Left lung (tissue), 10 donors: Measurements from ENCODE around the gene RASGRF2. TPM values are rescaled to one million over a fixed set of nuclear protein-coding genes. Genes with fewer than 3 reads are reported as not detected.

Source experiments
- ATAC-seq: fragments of 200-7000 bp; cut with Tn5 transposase; one replicate; pipeline ENCODE4 v1.9.1; 2020; ENCODE audit warnings: moderate library complexity
- DNase-seq, 4 donors: peaks; one replicate each; pipeline ENCODE4 v3.0.0-alpha.2; 2013 to 2020
- H3K27ac ChIP-seq, 2 donors: fragments of 200-600 bp; sonication (generic) in 1 of 2; one replicate each; pipeline versions ENCODE4 v1.5.0 to v1.8.0; 2020 to 2021
- H3K27me3 ChIP-seq, 2 donors: fragments of 200-600 bp; sonication (generic) in 1 of 2; one replicate each; pipeline versions ENCODE4 v1.5.0 to v1.8.0; 2020 to 2021
- H3K36me3 ChIP-seq, 2 donors: fragments of 200-600 bp; sonication (generic) in 1 of 2; one replicate each; pipeline versions ENCODE4 v1.5.0 to v1.8.0; 2020 to 2021
- H3K4me1 ChIP-seq, 2 donors: fragments of 200-600 bp; one replicate each; pipeline ENCODE4 v1.8.0; 2021
- H3K4me3 ChIP-seq, 2 donors: fragments of 200-600 bp; sonication (generic) in 1 of 2; one replicate each; pipeline versions ENCODE4 v1.5.0 to v1.8.0; 2020 to 2021; ENCODE audit warnings: mild to moderate bottlenecking in 1 of 2
- H3K9me3 ChIP-seq, 2 donors: fragments of 200-600 bp; sonication (generic) in 1 of 2; one replicate each; pipeline versions ENCODE4 v1.5.0 to v1.8.0; 2020 to 2021
- intact Hi-C, 2 donors: fragments of 100-400 bp; cut with DNase I; formaldehyde crosslinking; loops; one replicate each; pipeline versions ENCODE4 v1.11.2 to v1.14.2; 2022
- polyA plus RNA-seq, 6 donors: library from polyadenylated mRNA; unstranded; fragments of 120-200 nt; gene quantifications; one replicate each; pipeline ENCODE4 v1.2.1, GENCODE V29; 2013; ENCODE audit not compliant: insufficient read length in 6 of 6
- total RNA-seq, 2 donors: library from RNA; stranded (reverse); fragmentation: NEBNext Ultra II Directional; extraction: Animal tissue kit (Norgen Biotek cat#: 25700); gene quantifications; one replicate each; pipeline ENCODE4 v1.2.1, GENCODE V29; 2021
- TF ChIP-seq, protein P1 (sequence below), 2 donors: fragments of 200-600 bp; sonication (generic) in 1 of 2; IDR thresholded peaks; one replicate each; pipeline versions ENCODE4 v1.5.0 to v1.8.0; 2021; ENCODE audit warnings: antibody characterized with exemption in 2 of 2
- donor health status: DM: no; HTN: yes; CAD: no.
- donor health status: DM: no; HTN: no; CAD: no.

Gene RASGRF2
- total and polyA plus RNA-seq, 8 donors: 1.3 to 7.5 (median 2.8) TPM

GRCh38 chr5:80990971-80991370, 30.8 kb downstream of the RASGRF2 start:
- Histone ChIP-seq H3K27me3 (no peaks in the 10 kb centered on the region), H3K4me3 (no peak overlapping the region), H3K9me3 (no peaks in the 10 kb centered on the region), H3K36me3 (no peaks in the 10 kb centered on the region), H3K4me1 (peaks cover 0 to 3% of the 10 kb centered on the region in 2 donors), H3K27ac (no peak overlapping the region)
- intact Hi-C loops: no loop called here
- TF ChIP-seq, protein P1, sequence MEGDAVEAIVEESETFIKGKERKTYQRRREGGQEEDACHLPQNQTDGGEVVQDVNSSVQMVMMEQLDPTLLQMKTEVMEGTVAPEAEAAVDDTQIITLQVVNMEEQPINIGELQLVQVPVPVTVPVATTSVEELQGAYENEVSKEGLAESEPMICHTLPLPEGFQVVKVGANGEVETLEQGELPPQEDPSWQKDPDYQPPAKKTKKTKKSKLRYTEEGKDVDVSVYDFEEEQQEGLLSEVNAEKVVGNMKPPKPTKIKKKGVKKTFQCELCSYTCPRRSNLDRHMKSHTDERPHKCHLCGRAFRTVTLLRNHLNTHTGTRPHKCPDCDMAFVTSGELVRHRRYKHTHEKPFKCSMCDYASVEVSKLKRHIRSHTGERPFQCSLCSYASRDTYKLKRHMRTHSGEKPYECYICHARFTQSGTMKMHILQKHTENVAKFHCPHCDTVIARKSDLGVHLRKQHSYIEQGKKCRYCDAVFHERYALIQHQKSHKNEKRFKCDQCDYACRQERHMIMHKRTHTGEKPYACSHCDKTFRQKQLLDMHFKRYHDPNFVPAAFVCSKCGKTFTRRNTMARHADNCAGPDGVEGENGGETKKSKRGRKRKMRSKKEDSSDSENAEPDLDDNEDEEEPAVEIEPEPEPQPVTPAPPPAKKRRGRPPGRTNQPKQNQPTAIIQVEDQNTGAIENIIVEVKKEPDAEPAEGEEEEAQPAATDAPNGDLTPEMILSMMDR (IDR thresholded peaks at IDR 0.05): no peak
- DNase-seq (no peak), ATAC-seq (no peak)

DNA sequence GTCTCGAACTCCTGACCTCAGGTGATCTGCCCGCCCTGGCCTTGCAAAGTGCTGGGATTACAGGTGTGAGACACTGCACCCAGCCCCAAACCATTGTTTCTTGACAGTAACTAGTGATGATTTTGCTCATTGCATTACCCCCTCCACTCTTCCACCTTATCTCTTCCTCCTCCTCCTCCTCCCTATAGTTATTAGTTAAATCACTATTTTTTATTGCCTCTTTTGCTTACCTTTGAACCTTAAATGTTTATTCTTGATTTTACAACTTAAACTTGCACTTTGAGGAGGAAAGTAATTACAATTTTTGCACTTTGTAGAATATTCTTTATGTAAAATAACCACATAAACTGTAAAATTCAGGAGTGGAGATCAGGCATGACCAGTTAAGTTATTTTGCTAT, 35.7 kb downstream of the RASGRF2 start:
- H3K4me1 ChIP-seq: no peaks in the 10 kb centered on the region
- no peaks in the 10 kb centered on the region for H3K9me3 ChIP-seq
- TF ChIP-seq, protein P1 (IDR thresholded peaks at IDR 0.05): no peak
- intact Hi-C loops: no loop called here
- no peaks in the 10 kb centered on the region for H3K36me3 ChIP-seq
- ATAC-seq (no peak), DNase-seq (no peak)
- H3K4me3 ChIP-seq: no peak overlapping the region
- no peaks in the 10 kb centered on the region for H3K27me3 ChIP-seq
- no peak overlapping the region for H3K27ac ChIP-seq

DNA sequence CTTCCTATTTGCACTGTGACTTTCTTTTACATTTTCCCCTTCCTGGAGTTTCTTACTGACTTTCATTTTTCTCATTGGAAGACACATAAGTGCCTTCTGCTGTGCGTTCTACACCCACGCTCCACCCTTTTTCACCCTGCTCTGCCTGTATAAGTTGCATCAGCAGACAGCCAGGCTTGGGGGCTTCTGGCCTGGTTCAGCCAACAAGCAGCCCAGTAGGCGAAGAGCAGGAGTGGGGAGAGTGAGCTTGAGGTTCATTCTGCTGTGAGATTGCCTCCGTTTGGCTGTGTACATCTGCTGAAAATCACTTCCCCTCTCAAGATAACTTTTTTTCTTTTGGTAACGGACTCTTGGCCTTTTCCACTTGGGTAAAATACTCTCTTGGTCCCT, 38.4 kb downstream of the RASGRF2 start:
- Histone ChIP-seq H3K4me1 (no peaks in the 10 kb centered on the region), H3K4me3 (no peak overlapping the region), H3K36me3 (no peaks in the 10 kb centered on the region), H3K27ac (no peak overlapping the region), H3K27me3 (no peaks in the 10 kb centered on the region), H3K9me3 (no peaks in the 10 kb centered on the region)
- TF ChIP-seq, protein P1 (IDR thresholded peaks at IDR 0.05): no peak
- ATAC-seq (no peak), DNase-seq (no peak)
- intact Hi-C loops: no loop called here

DNA sequence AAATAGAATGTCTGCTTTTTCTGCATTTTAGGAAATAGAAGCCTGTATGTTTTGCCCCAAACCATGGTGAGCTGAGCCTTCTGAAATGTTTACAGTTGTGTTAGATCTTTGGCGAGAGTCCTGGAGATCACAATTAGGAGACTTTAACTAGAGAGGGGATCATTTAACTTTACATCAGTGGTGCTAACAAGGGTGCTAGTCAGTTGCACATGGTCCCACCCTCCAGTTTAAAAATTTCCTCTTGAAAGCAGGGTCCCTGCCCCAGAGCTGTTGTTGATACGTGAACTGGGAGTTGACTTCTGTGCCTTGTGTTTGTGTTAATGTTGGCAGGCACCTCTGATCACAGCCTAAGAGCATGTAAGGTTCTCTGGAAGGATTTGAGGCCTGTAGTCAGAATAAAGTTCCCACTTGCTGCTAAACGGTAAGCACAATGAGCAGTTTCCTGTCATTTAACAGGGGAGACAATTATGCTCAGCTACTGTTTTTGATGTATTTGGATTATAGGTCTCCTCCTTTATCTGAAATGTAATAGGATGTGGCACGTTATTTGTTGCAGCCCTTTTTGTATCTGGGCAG, 43.7 kb downstream of the RASGRF2 start:
- Histone ChIP-seq H3K4me1 (no peaks in the 10 kb centered on the region), H3K27me3 (no peaks in the 10 kb centered on the region), H3K36me3 (no peaks in the 10 kb centered on the region), H3K27ac (no peak overlapping the region), H3K9me3 (no peaks in the 10 kb centered on the region), H3K4me3 (no peak overlapping the region)
- ATAC-seq (no peak), DNase-seq (peak in 2 of 4 donors; percentile 28 to 30)
- TF ChIP-seq, protein P1 (IDR thresholded peaks at IDR 0.05): no peak
- intact Hi-C loops: no loop called here

GRCh38 chr5:81005708-81006107, 45.5 kb downstream of the RASGRF2 start:
- H3K9me3 ChIP-seq: no peaks in the 10 kb centered on the region
- ATAC-seq (no peak), DNase-seq (no peak)
- no peak overlapping the region for H3K4me3 ChIP-seq
- intact Hi-C loops: no loop called here
- H3K4me1 ChIP-seq: no peaks in the 10 kb centered on the region
- H3K27me3 ChIP-seq: no peaks in the 10 kb centered on the region
- H3K27ac ChIP-seq: no peak overlapping the region
- TF ChIP-seq, protein P1 (IDR thresholded peaks at IDR 0.05): no peak
- no peaks in the 10 kb centered on the region for H3K36me3 ChIP-seq
